CD8-positive, alpha-beta memory T cell (primary cell): ENCODE data around the gene SLC6A19. TPM values are rescaled to one million over a fixed set of nuclear protein-coding genes. Genes with fewer than 3 reads are reported as not detected.
"Not testable (repeated sequence)": the region's sequence is repeated elsewhere in the genome, so short reads cannot be mapped to it uniquely, and the experiment has no call there.

Source experiments
- CTCF ChIA-PET: fragments of 350-600 bp; sonication (Branson Sonifier 250); formaldehyde crosslinking; loops from one replicate; lab custom pipeline; 2021; ENCODE audit warnings: antibody characterized with exemption; lab: Charles Lee
- POLR2A ChIA-PET: fragments of 350-600 bp; sonication (Branson Sonifier 250); formaldehyde crosslinking; loops from one replicate; lab custom pipeline; 2021; ENCODE audit warnings: antibody characterized with exemption; lab: Charles Lee
- DNase-seq, 5 donors: peaks; one replicate each; pipeline versions ENCODE4 v3.0.0 to v3.0.0-alpha.2; 2020 to 2022; ENCODE audit warnings: mixed read lengths in 1 of 5
- H3K27ac ChIP-seq: one replicate; pipeline ENCODE4 v1.7.0; 2013; ENCODE audit warnings: low read depth, mild to moderate bottlenecking, low read length, moderate library complexity
- H3K27me3 ChIP-seq: 2 replicates; pipeline ENCODE4 v1.7.0; 2013; ENCODE audit warnings: low read length, mild to moderate bottlenecking; ENCODE audit not compliant: insufficient read depth, poor library complexity, severe bottlenecking
- H3K36me3 ChIP-seq: 2 replicates; pipeline ENCODE4 v1.7.0; 2013; ENCODE audit warnings: mild to moderate bottlenecking, low read length, moderate library complexity; ENCODE audit not compliant: insufficient read depth
- H3K4me1 ChIP-seq: 2 replicates; pipeline ENCODE4 v1.7.0; 2013; ENCODE audit warnings: mild to moderate bottlenecking, low read length, moderate library complexity; ENCODE audit not compliant: insufficient read depth
- H3K4me3 ChIP-seq: 2 replicates; pipeline ENCODE4 v1.7.0; 2013; ENCODE audit warnings: mild to moderate bottlenecking, low read length
- H3K9me3 ChIP-seq: 2 replicates; pipeline ENCODE4 v1.7.0; 2013; ENCODE audit warnings: mild to moderate bottlenecking, low read length
- H3K27ac Mint-ChIP-seq, 8 donors: one replicate each; pipeline ENCODE4 v1.8.0; 2020 to 2021; ENCODE audit warnings: mixed read lengths in 8 of 8, mild to moderate bottlenecking in 6 of 8, inconsistent platforms in 3 of 8, moderate library complexity in 3 of 8
- H3K27me3 Mint-ChIP-seq, 2 donors: one replicate each; pipeline ENCODE4 v1.8.0; 2020 to 2021; ENCODE audit warnings: mixed read lengths in 2 of 2, mild to moderate bottlenecking in 1 of 2, moderate library complexity in 1 of 2
- H3K36me3 Mint-ChIP-seq, 3 donors: one replicate each; pipeline ENCODE4 v1.8.0; 2020 to 2021; ENCODE audit warnings: mixed read lengths in 3 of 3, inconsistent platforms in 1 of 3, mild to moderate bottlenecking in 1 of 3
- H3K4me1 Mint-ChIP-seq, 3 donors: one replicate each; pipeline ENCODE4 v1.8.0; 2020 to 2021; ENCODE audit warnings: mixed read lengths in 3 of 3, inconsistent platforms in 1 of 3, mild to moderate bottlenecking in 1 of 3
- H3K4me3 Mint-ChIP-seq, 7 donors: one replicate each; pipeline ENCODE4 v1.8.0; 2020 to 2021; ENCODE audit warnings: mixed read lengths in 7 of 7, mild to moderate bottlenecking in 6 of 7, moderate library complexity in 4 of 7, inconsistent platforms in 2 of 7
- H3K9me3 Mint-ChIP-seq, 5 donors: one replicate each; pipeline ENCODE4 v1.8.0; 2020 to 2022; ENCODE audit warnings: mixed read lengths in 5 of 5, mild to moderate bottlenecking in 3 of 5, moderate library complexity in 2 of 5, inconsistent platforms in 1 of 5
- polyA plus RNA-seq: library from polyadenylated mRNA; unstranded; fragments of 300-500 nt; fragmentation: Illumina TruSeq; gene quantifications from one replicate; pipeline ENCODE4 v1.2.3, GENCODE V29; 2021
- total RNA-seq, 2 experiments: library from RNA; stranded (reverse); gene quantifications; one replicate each; pipeline ENCODE4 v1.2.3, GENCODE V29; 2021

The SLC6A19 gene
- total and polyA plus RNA-seq, 3 experiments from 2014 or later = not detected

DNA sequence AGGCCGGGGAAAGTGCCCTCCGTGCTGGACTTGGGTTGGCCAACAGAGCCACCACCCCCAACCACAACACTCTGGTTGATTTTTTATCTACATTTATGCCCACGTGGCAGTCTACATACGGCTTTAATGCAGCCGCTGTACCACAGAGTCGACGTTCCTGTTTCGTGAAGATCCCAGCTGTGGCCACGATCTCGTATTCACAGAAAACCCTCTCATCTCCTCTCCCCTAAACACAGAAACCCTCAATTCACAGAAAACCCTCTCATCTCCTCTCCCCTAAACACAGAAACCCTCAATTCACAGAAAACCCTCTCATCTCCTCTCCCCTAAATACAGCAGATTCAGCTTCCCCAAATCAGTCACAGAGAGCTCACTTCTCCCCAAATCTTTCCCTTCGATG is 27.6 kb downstream of the SLC6A19 start:
- not testable (repeated sequence) for H3K27me3 ChIP-seq

DNA sequence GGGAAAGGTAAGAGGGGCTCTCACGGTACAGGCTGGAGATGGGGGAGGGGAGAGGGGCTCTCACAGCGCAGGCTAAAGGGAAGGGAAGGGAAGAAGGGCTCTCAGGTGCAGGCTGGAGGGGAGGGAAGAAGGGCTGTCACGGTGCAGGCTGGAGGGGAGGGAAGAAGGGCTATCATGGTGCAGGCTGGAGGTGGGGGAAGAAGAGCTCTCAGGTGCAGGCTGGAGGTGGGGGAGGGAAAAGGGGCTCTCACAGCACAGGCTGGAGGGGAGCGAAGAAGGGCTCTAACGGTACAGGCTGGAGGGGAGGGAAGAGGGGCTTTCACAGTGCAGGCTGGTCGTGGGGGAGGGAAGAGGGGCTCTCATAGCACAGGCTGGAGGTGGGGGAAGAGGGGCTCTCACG is 28.4 kb downstream of the SLC6A19 start:
- Mint-ChIP-seq H3K9me3 (peaks cover 0 to 2% (median 0%) of the 10 kb centered on the region in 5 donors), H3K36me3 (no peaks in the 10 kb centered on the region), H3K27me3 (peaks cover 6 to 22% of the 10 kb centered on the region in 2 donors), H3K27ac (no peak overlapping the region), H3K4me3 (no peak overlapping the region), H3K4me1 (peaks cover 0 to 4% (median 0%) of the 10 kb centered on the region in 3 donors)
- no peaks in the 10 kb centered on the region for H3K4me1 ChIP-seq
- CTCF ChIA-PET = no interaction called here
- H3K9me3 ChIP-seq = no peaks in the 10 kb centered on the region
- H3K27ac ChIP-seq = no peak overlapping the region
- no peak for DNase-seq
- POLR2A ChIA-PET = no interaction called here
- H3K36me3 ChIP-seq = no peaks in the 10 kb centered on the region
- peaks cover 4% of the 10 kb centered on the region for H3K27me3 ChIP-seq
- H3K4me3 ChIP-seq = no peak overlapping the region

More for the DNA sequence above, 27.6 kb downstream of the SLC6A19 start:
- H3K27me3 Mint-ChIP-seq = peaks cover 6 to 22% of the 10 kb centered on the region in 2 donors
- H3K27ac ChIP-seq, H3K9me3 ChIP-seq, H3K36me3 ChIP-seq, CTCF ChIA-PET, H3K36me3 Mint-ChIP-seq, DNase-seq, H3K4me3 ChIP-seq, H3K9me3 Mint-ChIP-seq, H3K4me1 ChIP-seq, POLR2A ChIA-PET, H3K4me1 Mint-ChIP-seq: not testable (repeated sequence)
- peak overlapping the region in 1 of 8 donors; percentile 57 for H3K27ac Mint-ChIP-seq
- H3K4me3 Mint-ChIP-seq = peak overlapping the region in 1 of 7 donors; percentile 16

DNA sequence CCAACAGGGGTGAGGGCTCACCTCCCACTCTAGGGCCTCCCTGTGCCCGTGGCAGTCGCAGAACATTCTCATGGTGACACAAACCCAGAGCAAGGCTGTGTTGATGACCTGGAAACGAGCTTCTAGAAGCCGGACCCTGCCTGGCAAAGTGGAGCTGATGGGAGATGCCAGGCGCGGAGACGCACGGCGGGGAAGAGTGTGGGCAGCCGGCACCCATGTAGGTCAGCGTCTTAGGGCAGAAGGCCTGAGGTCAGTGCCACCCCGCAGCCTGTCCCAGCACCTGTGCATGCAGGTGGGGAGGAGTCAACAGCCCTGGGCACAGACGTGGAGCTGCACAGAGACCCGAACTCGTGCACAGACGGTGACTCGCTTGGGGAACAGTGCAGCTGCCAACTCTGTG is 29.2 kb downstream of the SLC6A19 start:
- Mint-ChIP-seq H3K27ac (no peak overlapping the region), H3K36me3 (peaks cover 0 to 1% (median 0%) of the 10 kb centered on the region in 3 donors), H3K4me1 (peaks cover 0 to 4% (median 0%) of the 10 kb centered on the region in 3 donors), H3K4me3 (no peak overlapping the region), H3K27me3 (peaks cover 8 to 22% of the 10 kb centered on the region in 2 donors), H3K9me3 (peaks cover 0 to 3% (median under 1%) of the 10 kb centered on the region in 5 donors)
- H3K4me1 ChIP-seq = no peaks in the 10 kb centered on the region
- no peak overlapping the region for H3K4me3 ChIP-seq
- peaks cover 4% of the 10 kb centered on the region for H3K27me3 ChIP-seq
- CTCF ChIA-PET = no interaction called here
- H3K9me3 ChIP-seq = no peaks in the 10 kb centered on the region
- no peaks in the 10 kb centered on the region for H3K36me3 ChIP-seq
- DNase-seq = no peak
- POLR2A ChIA-PET = no interaction called here
- no peak overlapping the region for H3K27ac ChIP-seq

DNA sequence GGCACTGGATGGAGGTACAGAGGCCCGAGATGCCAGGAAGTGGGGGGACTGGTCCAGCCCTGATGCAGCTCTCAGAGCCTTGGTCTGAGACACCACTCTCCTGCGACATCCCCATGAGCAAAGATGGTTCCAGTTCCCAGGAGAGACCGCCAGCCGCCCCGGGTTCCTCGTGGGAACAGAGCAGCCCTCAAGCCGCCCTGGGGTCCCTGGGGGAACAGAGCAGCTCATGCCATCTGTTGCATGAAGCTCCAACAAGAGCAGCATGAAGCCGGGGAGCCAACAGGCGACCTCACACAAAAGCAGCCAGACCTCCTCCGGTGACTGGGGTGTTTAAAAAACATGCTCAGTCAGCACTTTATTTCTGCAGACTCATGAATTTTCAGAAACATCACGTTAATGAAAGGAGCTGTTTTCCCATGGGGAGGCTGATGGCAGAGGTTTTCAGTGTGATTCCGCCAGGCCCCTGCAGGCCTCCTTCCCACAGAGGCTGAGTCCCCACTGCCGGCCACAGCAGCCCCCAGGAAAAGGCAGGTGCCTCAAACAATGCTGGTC is 30.0 kb downstream of the SLC6A19 start:
- Mint-ChIP-seq H3K4me1 (peaks cover 0 to 4% (median 0%) of the 10 kb centered on the region in 3 donors), H3K9me3 (peaks cover 5 to 10% (median 8%) of the 10 kb centered on the region in 5 donors), H3K27me3 (peaks cover 9 to 22% of the 10 kb centered on the region in 2 donors), H3K27ac (no peak overlapping the region), H3K36me3 (peaks cover 0 to 8% (median 0%) of the 10 kb centered on the region in 3 donors), H3K4me3 (no peak overlapping the region)
- Histone ChIP-seq H3K36me3 (no peaks in the 10 kb centered on the region), H3K4me3 (no peak overlapping the region), H3K4me1 (no peaks in the 10 kb centered on the region), H3K9me3 (no peaks in the 10 kb centered on the region), H3K27ac (no peak overlapping the region), H3K27me3 (peaks cover 4% of the 10 kb centered on the region)
- ChIA-PET POLR2A (no interaction called here), CTCF (no interaction called here)
- DNase-seq = no peak

DNA sequence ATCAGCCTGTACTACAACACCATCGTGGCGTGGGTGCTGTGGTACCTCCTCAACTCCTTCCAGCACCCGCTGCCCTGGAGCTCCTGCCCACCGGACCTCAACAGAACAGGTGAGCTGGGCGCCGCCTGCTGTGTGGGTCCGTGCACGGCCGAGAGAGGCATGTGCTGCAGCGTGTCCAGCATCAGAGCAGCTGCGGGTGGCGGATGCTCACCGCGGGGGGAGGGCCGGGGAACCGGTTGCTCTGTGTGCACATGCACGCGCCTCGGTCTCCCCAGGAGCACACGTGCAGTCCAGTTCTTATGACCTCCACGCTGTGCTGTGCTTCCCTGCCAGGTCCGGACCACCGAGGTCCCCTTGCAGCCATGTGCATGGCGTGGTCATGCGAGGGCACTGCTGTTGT is 31.4 kb downstream of the SLC6A19 start:
- CTCF ChIA-PET = no interaction called here
- H3K4me1 ChIP-seq = no peaks in the 10 kb centered on the region
- Mint-ChIP-seq H3K27ac (no peak overlapping the region), H3K36me3 (peaks cover 0 to 8% (median 0%) of the 10 kb centered on the region in 3 donors), H3K4me3 (no peak overlapping the region), H3K4me1 (peaks cover 0 to 4% (median 0%) of the 10 kb centered on the region in 3 donors), H3K9me3 (peaks cover 6 to 12% (median 9%) of the 10 kb centered on the region in 5 donors), H3K27me3 (peaks cover 9 to 15% of the 10 kb centered on the region in 2 donors)
- H3K4me3 ChIP-seq = no peak overlapping the region
- H3K27ac ChIP-seq = no peak overlapping the region
- peaks cover 4% of the 10 kb centered on the region for H3K27me3 ChIP-seq
- POLR2A ChIA-PET = no interaction called here
- no peaks in the 10 kb centered on the region for H3K36me3 ChIP-seq
- no peaks in the 10 kb centered on the region for H3K9me3 ChIP-seq
- no peak for DNase-seq

DNA sequence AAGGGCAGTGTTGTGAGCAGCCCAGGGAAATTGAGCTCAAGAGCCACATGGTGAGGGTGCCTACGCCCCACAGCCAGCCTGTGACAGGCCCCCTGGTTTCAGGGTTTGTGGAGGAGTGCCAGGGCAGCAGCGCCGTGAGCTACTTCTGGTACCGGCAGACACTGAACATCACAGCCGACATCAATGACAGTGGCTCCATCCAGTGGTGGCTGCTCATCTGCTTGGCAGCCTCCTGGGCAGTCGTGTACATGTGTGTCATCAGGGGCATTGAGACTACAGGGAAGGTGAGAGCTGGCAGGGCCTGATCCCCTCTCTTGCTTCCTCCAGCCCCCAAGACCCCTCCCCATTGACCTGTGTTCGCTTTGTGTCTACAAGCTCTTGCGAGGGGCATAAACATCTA is 34.0 kb downstream of the SLC6A19 start:
- Mint-ChIP-seq H3K27ac (no peak overlapping the region), H3K36me3 (peaks cover 0 to 8% (median 0%) of the 10 kb centered on the region in 3 donors), H3K4me1 (no peaks in the 10 kb centered on the region), H3K4me3 (no peak overlapping the region), H3K27me3 (peaks cover 3 to 5% of the 10 kb centered on the region in 2 donors), H3K9me3 (peaks cover 6 to 12% (median 9%) of the 10 kb centered on the region in 5 donors)
- Histone ChIP-seq H3K4me1 (no peaks in the 10 kb centered on the region), H3K36me3 (no peaks in the 10 kb centered on the region), H3K27ac (no peak overlapping the region), H3K4me3 (no peak overlapping the region), H3K27me3 (no peaks in the 10 kb centered on the region), H3K9me3 (no peaks in the 10 kb centered on the region)
- DNase-seq = no peak
- ChIA-PET POLR2A (no interaction called here), CTCF (no interaction called here)

DNA sequence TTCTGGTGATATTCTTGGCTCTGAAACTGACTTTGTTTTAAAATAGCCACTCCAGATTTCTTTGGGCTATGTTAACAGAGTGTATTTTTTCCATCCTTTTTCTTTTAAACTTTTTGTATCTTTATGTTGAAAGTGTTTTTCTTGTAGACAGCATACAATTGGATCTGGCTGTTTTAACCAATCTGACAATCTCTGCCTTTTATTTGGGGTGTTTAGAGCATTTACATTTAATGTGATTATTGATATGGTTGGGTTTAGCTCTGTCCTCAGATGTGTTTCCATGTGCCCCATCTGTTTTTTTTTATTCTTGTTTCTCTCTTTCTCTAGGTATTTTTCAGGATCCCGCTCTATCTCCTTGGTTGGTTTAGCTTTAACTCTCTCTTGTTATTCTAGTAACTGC is 34.4 kb downstream of the SLC6A19 start:
- POLR2A ChIA-PET = no interaction called here
- Mint-ChIP-seq H3K4me3 (no peak overlapping the region), H3K4me1 (no peaks in the 10 kb centered on the region), H3K27me3 (peaks cover 0 to 5% of the 10 kb centered on the region in 2 donors), H3K9me3 (peaks cover 6 to 12% (median 9%) of the 10 kb centered on the region in 5 donors), H3K27ac (no peak overlapping the region), H3K36me3 (peaks cover 0 to 8% (median 0%) of the 10 kb centered on the region in 3 donors)
- Histone ChIP-seq H3K4me1 (no peaks in the 10 kb centered on the region), H3K9me3 (no peaks in the 10 kb centered on the region), H3K36me3 (no peaks in the 10 kb centered on the region), H3K27ac (no peak overlapping the region), H3K4me3 (no peak overlapping the region), H3K27me3 (no peaks in the 10 kb centered on the region)
- no peak for DNase-seq
- CTCF ChIA-PET = no interaction called here

DNA sequence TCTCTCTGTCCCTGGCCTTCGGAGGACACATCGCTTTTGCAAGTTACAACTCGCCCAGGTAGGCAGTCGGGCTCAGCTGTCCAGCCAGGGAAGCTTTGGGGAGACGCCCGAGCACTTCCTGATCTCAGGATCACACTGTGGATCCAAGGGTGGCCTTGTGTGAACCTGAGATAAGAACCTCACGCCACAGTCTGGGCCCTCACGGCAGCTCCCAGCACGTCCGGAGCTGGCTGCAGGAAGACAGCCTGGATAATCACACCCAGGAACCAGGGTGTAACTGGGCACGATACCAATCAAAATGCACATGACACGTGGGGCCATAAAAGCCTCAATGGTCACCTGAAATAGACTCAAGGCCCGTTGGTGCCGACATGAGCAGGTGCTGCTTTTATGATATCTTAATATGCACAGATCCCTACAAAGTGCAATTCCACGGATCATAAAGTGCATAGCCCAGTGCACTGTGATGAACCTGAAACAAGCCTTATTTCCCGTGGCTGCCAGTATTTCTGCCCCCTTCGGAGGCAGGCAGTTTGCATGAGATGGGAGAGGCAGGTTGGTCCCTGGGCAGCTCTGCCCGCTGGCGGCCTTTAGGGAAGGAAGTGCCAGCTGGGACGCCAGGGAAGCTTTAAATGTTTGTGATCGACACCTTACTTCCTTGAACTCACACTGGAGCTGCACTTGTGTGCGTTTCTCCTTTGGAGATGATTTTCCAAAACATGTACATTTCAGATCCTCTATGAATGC is 38.3 kb downstream of the SLC6A19 start:
- Histone ChIP-seq H3K4me1 (no peaks in the 10 kb centered on the region), H3K4me3 (no peak overlapping the region), H3K27ac (no peak overlapping the region), H3K27me3 (no peaks in the 10 kb centered on the region), H3K9me3 (no peaks in the 10 kb centered on the region), H3K36me3 (no peaks in the 10 kb centered on the region)
- Mint-ChIP-seq H3K9me3 (peaks cover 6 to 12% (median 8%) of the 10 kb centered on the region in 5 donors), H3K27ac (no peak overlapping the region), H3K4me3 (no peak overlapping the region), H3K36me3 (peaks cover 0 to 8% (median 0%) of the 10 kb centered on the region in 3 donors), H3K4me1 (no peaks in the 10 kb centered on the region), H3K27me3 (peaks cover 0 to 5% of the 10 kb centered on the region in 2 donors)
- ChIA-PET POLR2A (no interaction called here), CTCF (no interaction called here)
- no peak for DNase-seq
